Stomach (tissue), 4 donors: ENCODE measurements around the gene CMIP.

Experiments
- CTCF ChIP-seq, 7 experiments: fragments of 450-650 bp in 4 of 7; fragments of 200-600 bp in 3 of 7; sonication (generic) in 3 of 7; IDR thresholded peaks; one replicate each; pipeline ENCODE4 v1.5.1; 2016 to 2019; ENCODE audit warnings: antibody characterized with exemption in 7 of 7, control low read depth in 2 of 7, mild to moderate bottlenecking in 1 of 7
- POLR2A ChIP-seq, 4 donors: fragments of 450-650 bp; IDR thresholded peaks; one replicate each; pipeline ENCODE4 v1.6.1; 2016; ENCODE audit warnings: antibody characterized with exemption in 4 of 4, control low read depth in 2 of 4, mild to moderate bottlenecking in 1 of 4, moderate library complexity in 1 of 4

GRCh38 chr16:81469710-81470535, 25.3 kb downstream of the CMIP start:
- TF ChIP-seq CTCF (IDR thresholded peaks at IDR 0.05): no peak
- TF ChIP-seq POLR2A (IDR thresholded peaks at IDR 0.05): no peak
